GM21390 (cell line): ENCODE results near the gene TNS3.
A peak's percentile ranks its signal among the peaks of the same experiment; 100 is the strongest.
"Not testable (repeated sequence)": the region's sequence is repeated elsewhere in the genome, so short reads cannot be mapped to it uniquely, and the experiment has no call there.

Source experiments
- ATAC-seq: cut with Tn5 transposase; IDR thresholded peaks from one replicate; pipeline ENCODE4 v1.9.1; 2021; ENCODE audit not compliant: unreplicated experiment

The TNS3 gene

DNA sequence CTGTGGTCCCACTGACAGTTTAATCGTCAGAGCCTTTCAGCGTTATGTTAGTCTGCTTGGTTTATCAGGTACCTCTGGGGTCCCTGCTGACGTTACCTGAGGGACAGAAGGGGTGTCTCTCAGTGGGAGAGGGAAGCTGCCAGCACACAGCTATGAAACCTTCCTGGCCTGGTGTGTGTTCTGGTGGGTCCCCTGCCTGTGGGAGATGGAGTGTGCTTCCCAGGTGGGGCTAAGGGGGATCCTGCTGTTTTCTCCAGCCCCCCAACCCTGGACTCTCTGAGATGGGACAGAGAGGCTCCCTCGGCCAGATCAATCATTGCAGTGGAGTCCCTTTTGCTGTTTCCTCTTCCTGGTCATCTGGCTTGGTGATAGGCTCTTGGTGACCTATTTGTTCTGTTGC is 308.8 kb downstream of the TNS3 start:
- ATAC-seq, result no peak

DNA sequence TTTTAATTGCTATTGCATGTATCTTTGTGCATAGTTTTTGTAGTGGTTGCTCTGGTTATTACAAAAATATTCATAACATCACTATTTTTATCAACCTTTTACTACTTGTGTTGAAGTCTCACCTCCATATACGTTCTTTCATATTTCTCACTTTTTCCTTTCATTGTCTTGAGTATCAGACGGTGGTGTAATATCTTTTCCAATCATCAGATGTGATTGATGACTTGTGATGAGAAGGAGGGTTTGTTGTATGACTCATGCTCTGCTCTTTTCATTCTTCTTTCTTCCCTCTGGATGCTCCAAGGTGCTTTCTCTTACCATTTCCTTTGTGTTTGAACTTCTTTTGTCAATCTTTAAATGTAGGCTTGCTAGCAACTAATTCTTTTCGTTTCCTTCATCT is 310.2 kb downstream of the TNS3 start:
- no peak for ATAC-seq

DNA sequence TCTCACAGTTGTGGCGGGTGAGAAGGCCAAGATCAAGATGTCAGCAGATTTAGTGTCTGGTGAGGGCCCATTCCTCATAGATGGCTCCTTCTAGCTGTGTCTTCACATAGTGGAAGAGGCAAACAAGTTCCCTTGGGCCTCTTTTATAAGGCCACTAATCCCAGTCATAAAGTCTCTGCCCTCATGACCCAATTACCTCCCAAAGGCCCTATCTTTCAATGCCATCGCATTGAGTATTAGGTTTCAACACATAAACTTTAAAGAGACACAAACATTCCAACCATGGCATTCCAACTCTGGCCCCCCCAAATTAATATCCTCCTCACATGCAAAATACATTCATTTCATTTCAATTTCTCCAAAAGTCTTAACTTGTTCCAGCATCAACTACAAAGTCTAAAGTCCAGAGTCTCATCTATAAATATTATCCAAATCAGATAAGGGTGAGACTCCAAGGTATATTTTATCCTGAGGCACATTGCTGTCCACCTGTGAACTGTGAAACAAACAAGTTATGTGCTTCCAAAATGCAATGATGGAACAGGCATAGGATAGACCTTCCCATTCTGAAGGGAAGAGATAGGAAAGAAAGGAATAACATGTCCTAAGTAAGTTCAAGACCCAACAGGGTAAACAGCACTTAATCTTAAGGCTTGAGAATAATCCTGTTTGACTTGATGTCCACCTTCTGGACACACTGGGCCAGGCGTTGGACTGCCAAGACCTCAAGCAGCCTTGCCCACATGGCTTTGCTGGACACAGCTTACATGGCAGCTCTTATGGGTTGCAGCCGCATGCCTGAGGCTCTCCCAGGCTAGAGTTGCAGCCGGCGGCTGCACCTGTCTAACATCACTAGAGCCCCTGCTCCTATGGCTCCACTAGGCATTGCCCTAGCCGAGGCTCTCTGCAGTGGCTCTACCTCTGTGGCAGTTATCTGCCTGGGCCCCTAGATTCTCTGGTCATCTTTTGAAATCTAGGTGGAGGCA is 312.8 kb downstream of the TNS3 start:
- ATAC-seq, result no peak

DNA sequence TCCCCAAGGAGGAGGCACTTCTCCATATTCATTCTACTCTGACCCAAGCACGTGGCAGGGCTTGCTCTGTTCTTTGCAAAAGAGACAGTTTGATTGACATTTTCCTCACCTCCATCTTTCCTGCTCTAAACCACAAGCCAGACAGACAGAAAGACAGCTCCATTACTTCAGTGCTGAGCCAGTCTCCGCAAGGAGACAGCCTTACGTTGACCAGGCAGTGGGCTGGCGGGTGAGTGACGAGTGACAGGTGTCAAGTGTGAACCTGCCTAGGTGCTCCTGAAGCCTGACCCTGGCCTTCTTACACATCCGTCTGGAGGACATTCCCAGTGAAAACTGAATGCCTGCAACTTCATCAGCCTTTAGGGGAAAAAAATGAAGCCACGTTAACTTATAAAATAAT is 314.6 kb downstream of the TNS3 start:
- no peak for ATAC-seq

GRCh38 chr7:47266799-47267198 is 315.1 kb downstream of the TNS3 start:
- ATAC-seq, result no peak

DNA sequence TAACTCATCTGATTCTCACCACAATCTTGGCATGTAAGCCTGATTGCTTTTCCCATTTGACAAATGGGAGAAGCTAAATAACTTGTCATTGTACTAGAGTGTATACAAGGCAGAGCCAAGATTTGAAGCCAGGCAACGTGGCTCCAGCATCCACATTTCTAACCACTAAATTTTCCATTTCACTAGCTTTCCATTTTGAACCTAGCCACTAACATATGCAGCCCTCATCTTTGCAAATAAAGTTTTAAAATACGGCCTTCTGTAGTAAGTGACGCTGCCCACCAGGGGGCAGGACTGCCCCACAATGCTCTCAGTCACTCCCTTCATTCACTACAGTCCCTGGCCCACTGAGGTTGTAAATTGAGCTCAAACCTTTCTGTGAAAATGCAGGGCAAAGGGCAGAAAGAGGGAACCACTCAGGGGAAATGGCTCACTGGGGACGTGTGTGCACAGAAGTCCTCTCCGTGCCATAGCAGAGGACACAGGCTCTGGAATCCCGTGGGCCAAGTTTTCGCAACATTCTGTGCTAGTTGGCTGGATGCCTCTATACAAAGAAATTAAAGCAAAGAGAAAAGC is 315.7 kb downstream of the TNS3 start:
- ATAC-seq, result peak; percentile 82

DNA sequence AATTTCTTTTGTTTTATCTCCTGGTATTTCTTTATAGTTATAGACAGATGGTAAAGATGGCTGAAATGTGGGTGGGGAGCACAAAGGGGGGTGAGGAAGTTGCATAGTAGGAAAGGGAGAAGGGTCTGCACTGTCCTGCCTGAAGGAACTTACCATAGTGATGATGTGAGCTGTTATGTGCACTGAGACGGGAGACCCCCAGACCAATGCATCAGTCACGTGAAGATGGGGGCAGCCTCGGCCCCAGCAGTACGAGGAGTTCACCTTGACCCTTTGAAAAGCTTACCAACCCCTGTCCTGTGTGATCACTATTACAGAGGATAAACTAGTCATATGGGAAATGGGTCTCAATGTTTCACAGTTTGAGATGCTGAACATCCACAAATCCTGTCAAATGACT is 316.3 kb downstream of the TNS3 start:
- ATAC-seq, result no peak

DNA sequence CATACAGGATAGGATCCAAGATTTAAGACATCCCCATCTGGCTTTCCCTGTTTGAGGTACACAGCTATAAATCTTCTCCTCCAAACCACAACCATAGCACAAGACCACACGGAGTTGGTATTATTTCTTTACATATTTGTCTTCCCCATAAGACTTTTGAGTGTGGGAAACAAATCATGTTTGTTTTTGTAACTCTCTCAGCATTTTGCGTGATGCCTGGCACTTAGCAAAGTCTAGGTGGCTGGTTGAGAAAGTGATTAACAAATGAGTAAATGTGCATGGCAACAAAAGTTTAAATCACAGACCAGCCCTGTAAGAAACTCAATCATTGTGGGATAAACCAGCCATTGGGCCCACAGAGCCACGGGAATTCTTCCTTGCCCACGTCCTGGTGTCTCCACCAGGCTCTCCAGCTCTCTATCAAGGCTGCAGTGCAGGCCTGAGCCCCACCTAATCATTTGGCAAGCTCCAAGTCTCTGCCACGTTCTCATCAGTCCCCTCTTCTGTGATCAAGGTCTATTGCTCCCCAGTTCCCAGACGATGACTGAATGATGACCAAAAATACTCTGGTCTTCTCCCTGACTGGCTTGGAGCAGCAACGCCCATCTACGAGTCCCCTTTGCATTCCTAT is 317.8 kb downstream of the TNS3 start:
- no peak for ATAC-seq

DNA sequence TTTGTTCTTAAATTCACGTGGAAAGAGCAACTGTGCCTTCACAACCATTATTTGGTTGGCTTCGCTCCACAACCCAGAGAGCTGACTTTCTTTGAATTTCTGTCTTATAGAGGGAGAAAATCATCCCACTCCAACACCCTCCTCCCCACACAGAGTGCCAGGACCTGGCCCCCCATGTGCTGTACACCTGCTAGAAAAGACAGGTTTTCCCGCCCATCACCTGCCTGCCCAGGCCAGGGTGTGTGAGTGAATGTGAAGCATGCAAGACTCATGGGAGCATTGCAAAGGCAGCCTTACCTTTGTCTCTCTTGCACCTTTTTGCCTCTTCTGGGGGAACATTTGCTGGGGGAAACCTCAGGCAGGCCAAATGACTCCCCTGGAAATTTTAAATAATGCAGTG is 319.0 kb downstream of the TNS3 start:
- no peak for ATAC-seq

DNA sequence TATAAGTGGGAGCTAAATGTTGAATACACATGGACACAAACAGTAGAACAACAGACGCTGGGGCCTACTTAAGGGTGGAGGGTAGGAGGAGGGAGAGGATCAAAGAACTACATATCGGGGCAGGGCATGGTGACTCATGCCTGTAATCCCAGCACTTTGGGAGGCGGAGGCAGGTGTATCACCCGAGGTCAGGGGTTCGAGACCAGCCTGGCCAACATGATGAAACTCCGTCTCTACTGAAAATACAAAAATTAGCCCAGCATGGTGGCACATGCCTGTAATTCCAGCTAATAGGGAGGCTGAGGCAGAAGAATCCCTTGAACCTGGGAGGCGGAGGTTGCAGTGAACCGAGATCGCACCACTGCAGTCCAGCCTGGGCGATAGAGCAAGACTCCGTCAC is 319.8 kb downstream of the TNS3 start:
- not testable (repeated sequence) for ATAC-seq

DNA sequence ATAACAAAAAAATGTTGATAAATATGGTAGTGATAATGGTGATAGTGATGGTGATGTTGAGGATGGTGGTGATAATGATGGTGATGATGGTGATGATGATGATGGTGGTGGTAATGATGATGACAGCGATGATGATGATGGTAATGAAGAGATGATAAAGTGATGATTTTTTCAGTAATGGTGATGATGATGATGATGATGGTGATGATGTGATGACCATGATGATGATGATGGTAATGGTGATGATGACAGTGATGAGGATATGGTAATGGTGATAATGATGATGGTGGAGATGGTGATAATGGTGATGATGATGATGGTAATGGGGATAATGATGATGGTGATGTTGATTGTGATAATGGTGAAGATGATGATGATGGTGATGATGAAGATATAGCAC is 321.6 kb downstream of the TNS3 start:
- no peak for ATAC-seq

GRCh38 chr7:47259682-47260081 is 322.2 kb downstream of the TNS3 start:
- no peak for ATAC-seq

DNA sequence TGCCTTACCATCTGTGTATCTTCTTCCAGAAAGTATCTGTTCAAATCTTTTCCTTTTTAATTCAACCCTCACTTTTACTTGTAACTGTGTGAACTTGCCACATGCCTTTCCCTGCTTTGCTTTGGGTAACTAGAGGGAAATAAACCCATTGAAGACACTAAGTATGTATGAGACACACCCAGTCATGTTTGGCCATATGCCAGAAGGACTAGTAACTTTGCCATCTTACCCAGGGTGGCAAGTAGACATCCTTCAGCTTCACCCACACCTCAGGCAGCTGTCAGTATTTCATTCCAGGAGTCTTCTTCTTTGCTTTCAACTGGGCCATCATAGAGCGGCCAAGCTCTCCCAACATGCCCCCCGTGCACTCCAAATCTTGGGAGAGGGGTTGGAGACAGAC is 323.1 kb downstream of the TNS3 start:
- ATAC-seq, result no peak

- no peak for ATAC-seq
Observed at GRCh38 chr7:47256016-47256415, 325.9 kb downstream of the TNS3 start.

DNA sequence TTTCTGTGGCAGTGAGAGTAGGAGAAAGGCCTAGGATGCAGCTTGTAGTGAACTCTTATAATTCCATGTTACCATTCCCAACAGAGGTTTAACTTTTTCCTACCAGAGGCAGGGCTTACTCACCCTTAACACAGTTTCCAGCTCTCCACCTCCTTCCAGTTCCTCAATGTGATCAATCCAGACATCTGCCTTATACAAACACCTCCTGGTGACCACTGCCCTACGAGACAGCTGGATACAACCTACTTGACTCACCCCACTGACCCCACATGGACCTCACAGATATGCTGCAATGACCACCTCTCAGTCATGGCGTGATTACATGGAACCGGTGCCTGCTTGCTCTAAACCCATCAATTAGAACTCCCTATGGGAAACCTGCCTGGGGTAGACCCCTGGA is 326.5 kb downstream of the TNS3 start:
- no peak for ATAC-seq

GRCh38 chr7:47255007-47255406 is 326.9 kb downstream of the TNS3 start:
- no peak for ATAC-seq

DNA sequence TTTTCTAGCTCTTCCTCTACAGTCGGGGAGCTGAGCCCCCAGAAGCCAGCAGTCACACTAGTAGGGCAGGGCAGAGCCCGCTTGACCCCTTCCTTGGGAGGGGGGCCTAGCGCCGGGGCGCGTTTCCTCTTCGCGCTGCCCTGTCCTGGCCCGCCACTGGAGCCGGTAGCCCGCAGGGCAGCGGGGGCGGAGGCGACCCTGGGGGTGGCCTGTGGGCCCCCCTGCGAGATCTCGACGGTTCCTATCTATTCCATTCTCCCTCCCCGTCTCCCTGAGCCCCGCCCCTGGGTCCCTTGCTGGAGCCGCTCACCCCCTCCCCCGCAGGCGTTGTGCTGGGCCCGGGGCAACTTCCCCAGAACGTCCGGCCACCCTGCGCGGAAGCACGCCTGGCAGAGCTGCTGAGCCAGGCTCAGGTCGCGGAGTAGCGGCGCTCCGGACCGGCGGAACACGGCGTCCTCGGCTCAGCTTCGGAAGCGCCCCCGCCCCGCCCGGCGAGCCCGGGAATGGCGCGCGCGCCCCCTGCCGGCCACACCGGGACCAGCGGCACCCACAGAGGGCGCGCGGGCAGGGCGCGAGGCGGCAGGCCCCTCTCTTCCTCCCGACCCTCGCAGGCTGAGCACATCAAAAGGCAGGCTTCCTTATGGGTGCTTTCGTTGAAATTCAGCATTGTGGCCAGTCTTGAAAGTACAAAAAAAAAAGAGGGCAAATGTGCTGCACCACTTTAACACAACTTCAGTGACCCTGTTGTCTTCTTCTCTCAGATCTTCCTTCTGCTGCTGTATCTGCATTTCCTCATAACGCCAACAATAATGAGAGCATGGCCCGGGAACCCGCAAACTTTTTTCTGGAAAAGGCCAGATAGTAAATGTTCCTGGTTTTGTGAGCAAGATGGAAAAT is 327.6 kb downstream of the TNS3 start:
- peak; percentile 93 for ATAC-seq

DNA sequence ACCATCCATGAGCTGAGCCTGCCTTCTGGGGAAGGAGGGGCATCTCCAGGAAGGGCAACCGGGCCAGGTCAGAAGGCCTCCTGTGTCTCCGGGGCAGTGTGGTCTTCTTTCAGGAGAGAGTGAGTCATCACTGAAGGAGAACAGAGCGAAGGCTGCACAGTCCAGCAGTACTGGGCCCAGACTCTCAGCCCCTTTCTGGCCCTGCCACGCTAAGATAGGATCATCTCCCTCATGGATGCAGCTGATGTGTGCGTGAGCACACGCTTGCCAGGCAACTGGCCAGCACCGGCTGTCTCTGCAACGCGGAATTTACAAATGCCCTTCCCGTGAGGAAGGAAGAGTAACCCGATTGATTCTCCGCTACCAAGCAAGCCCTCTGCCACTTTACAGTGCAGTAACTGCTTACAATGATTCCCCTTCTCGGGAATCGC is 328.2 kb downstream of the TNS3 start:
- peak; percentile 46 for ATAC-seq

DNA sequence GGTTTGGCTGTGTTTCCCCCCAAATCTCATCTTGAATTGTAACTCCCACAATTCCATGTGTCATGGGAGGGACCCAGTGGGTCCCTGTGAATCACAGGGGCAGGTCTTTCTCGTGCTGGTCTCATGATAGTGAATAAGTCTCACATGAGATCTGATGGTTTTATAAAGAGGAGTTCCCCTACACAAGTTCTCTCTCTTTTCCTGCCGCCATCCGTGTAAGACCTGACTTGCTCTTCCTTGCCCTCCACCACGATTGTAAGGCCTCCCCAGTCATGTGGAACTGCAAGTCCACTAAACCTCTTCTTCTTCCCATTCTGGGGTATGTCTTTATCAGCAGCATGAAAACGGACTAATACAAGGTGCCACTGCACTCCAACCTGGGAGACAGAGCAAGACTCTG is 329.2 kb downstream of the TNS3 start:
- ATAC-seq, result no peak

DNA sequence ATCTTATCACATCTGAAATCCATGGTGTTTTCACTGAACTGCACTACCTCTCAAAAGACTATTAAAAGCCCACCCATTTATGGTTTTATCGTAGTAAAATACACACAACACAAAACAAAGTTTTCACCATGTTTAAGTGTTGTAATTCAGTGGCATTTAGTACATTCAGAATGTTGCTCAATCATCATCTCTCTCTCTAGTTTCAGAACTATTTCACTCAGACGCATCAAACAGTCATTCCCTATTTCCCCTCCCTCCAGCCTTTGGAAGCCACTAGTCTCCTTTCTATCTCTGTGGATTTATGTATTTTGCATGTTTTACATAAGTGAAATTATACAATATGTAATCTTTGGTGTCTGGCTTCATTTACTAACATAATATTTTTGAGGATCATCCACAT is 332.6 kb downstream of the TNS3 start:
- ATAC-seq, result no peak

- no peak for ATAC-seq
Observed at GRCh38 chr7:47248797-47249196, 333.1 kb downstream of the TNS3 start.
